ENCODE measurements around the gene STK11IP.

DNA sequence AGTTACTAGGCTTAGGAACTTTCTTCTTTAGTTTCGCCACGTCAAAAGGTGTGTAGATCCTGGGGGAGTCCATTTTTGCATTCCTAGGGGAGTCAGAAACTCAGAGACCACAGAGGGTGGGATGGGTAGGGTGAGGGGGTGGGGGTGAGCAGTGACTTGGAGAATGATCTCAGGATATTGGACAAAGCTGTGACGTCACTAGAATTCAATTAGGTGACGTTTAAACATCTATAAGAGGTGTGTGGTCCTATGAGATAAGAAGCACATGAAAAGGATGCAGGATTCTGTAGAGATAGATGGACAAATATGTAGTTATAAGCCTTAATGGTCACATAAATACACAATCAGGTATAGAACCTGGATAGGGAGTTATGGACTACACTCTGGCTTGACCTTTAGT, 51.3 kb downstream of the STK11IP start:
- no peak for TF ChIP-seq FOXM1 (IDR thresholded peaks at IDR 0.05; ENCODE audit: borderline replicate concordance)
- TF ChIP-seq ZNF384 (IDR thresholded peaks at IDR 0.05): no peak
- TF ChIP-seq ARNT (IDR thresholded peaks at IDR 0.05): no peak
- TF ChIP-seq LEF1 (IDR thresholded peaks at IDR 0.05; ENCODE audit: borderline replicate concordance): no peak
- no peak for TF ChIP-seq TARDBP (IDR thresholded peaks at IDR 0.05)
- TF ChIP-seq FOXA1 (IDR thresholded peaks at IDR 0.05): no peak
- no peak for TF ChIP-seq BHLHE40 (IDR thresholded peaks at IDR 0.05; ENCODE audit: borderline replicate concordance)
- no peak for TF ChIP-seq HDGF (IDR thresholded peaks at IDR 0.05; ENCODE audit: borderline replicate concordance)
